ENCODE measurements around the gene MAFG. TPM values are rescaled to one million over a fixed set of nuclear protein-coding genes. Genes with fewer than 3 reads are reported as not detected.

MAFG gene
- total and polyA plus RNA-seq, 4 donors = 9.9 to 38.6 (median 22.7) TPM

DNA sequence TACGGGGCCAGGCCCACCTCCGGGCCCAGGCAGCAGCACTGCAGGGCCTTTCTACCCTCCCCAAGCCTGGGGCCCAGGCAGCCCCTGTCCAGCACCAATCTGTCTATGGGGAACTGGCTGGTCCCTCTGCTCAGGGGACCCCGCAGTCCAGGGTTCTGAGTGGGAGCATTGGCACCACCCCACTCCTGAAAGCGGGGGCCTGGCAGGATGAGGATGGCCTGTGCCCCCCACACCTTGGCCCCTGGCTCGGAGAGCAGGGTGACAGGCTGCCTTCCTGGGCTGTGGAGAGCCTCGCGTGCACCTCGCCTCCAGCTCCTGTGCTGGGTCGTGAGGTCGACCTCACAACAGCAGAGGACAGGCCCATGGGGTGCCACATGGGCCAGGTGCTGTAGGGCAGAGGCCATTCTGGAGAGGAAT lies 24.1 kb downstream of the MAFG start:
- WGBS, 2 donors = 95% methylated on average over 10 of the region's 10 CpGs
- H3K9me3 ChIP-seq (ENCODE audit: control insufficient read depth, low read length) = no peaks in the 10 kb centered on the region
- DNase-seq = no peak
- ATAC-seq (ENCODE audit: low FRiP score) = no peak
- peaks cover 0 to 2% of the 10 kb centered on the region in 2 donors for H3K36me3 ChIP-seq (ENCODE audit: control insufficient read depth in 1 of 2, insufficient read depth in 2 of 2, low read length in 1 of 2)
- no peaks in the 10 kb centered on the region for H3K4me1 ChIP-seq (ENCODE audit: control insufficient read depth in 1 of 2, insufficient read depth in 2 of 2, low read length in 2 of 2)
- H3K27me3 ChIP-seq (ENCODE audit: control insufficient read depth in 1 of 2, insufficient read depth in 2 of 2, low read length in 1 of 2) = no peaks in the 10 kb centered on the region
- no peak overlapping the region for H3K27ac ChIP-seq (ENCODE audit: low read depth in 1 of 2, low read length in 2 of 2)
- intact Hi-C loops (cut with DNase I) = no loop called here
- H3K4me3 ChIP-seq (ENCODE audit: low read length in 2 of 2) = no peak overlapping the region

DNA sequence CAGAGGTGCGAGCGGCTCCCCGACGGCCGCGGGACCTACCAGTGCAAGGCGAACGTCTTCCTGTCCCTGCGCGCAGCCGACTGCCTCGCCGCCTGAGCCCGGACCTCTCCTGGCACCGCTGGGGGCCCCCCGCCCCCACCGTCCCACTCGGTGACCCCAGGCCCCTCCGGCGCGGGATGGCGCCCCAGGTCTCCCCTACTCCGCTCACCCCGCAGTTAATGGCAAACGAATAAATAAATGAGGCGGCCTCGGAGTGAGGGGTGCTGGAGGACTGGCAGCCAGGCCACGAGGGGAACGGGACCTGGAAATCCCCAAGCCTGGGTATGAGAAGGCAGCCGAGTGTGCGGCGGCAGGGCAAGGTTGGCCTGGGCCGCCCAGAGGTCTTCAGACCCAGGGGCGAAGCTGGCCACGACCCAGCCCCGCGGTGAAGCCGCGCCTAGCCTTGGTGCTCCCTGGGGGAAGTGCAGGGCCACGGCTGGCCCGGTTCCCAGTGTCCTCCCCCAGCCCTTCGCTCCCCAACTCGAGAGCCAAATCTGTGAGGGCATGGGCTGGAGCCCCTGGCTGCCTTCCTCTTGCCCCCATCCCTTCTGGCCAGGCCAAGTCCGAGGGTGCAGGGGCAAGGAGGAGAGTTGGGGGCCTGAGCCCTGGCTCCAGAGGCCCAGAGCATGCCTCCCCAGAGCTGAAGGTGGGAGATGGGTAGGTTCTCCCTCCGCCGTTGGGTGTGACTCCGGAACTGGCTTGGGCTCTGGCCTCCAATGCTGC lies 24.7 kb downstream of the MAFG start:
- Histone ChIP-seq H3K4me1 (ENCODE audit: control insufficient read depth in 1 of 2, insufficient read depth in 2 of 2, low read length in 2 of 2) (no peaks in the 10 kb centered on the region), H3K27ac (ENCODE audit: low read depth in 1 of 2, low read length in 2 of 2) (no peak overlapping the region), H3K9me3 (ENCODE audit: control insufficient read depth, low read length) (no peaks in the 10 kb centered on the region), H3K36me3 (ENCODE audit: control insufficient read depth in 1 of 2, insufficient read depth in 2 of 2, low read length in 1 of 2) (peaks cover 0 to 2% of the 10 kb centered on the region in 2 donors), H3K4me3 (ENCODE audit: low read length in 2 of 2) (no peak overlapping the region), H3K27me3 (ENCODE audit: control insufficient read depth in 1 of 2, insufficient read depth in 2 of 2, low read length in 1 of 2) (no peaks in the 10 kb centered on the region)
- no peak for ATAC-seq (ENCODE audit: low FRiP score)
- WGBS, 2 donors = 52 to 56% methylated on average over 47 of the region's 47 CpGs
- peak in 1 of 2 donors; percentile 78 for DNase-seq
- intact Hi-C loops (cut with DNase I) = no loop called here

DNA sequence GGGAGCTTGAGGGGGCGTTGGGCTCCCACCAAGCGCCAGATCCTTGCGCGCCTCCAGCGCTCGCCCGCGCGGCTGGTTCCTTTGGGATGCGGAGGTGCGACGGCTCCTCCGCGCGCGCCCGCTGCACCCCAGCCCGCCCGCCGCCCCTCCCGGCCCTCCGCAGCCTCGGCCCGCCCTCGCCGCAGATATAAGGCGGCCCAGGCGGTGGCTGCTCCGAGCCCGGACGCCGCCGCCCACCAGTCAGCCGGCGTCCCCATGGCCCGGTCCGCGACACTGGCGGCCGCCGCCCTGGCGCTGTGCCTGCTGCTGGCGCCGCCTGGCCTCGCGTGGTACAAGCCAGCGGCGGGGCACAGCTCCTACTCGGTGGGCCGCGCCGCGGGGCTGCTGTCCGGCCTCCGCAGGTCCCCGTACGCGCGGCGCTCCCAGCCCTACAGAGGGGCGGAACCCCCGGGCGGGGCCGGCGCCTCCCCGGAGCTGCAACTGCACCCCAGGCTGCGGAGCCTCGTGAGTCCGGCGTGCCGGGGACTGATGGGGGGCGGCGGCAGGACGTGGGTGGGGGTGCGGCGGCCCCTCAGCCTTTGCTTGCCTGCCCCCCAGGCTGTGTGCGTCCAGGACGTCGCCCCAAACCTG lies 25.4 kb downstream of the MAFG start, which contains the start of gene NPB:
TSS of gene NPB (plus strand) at position 216 of the 630 bp plus-strand sequence. CDS start at position 256, 40 bp downstream.
- ATAC-seq (ENCODE audit: low FRiP score) (peak; percentile 30), DNase-seq (peak in 1 of 2 donors; percentile 79)
- Histone ChIP-seq H3K4me1 (ENCODE audit: control insufficient read depth in 1 of 2, insufficient read depth in 2 of 2, low read length in 2 of 2) (no peaks in the 10 kb centered on the region), H3K4me3 (ENCODE audit: low read length in 2 of 2) (peak within 1 kb of the TSS in 1 of 2 donors; percentile 3), H3K27ac (ENCODE audit: low read depth in 1 of 2, low read length in 2 of 2) (no peak within 1 kb of the TSS), H3K36me3 (ENCODE audit: control insufficient read depth in 1 of 2, insufficient read depth in 2 of 2, low read length in 1 of 2) (peaks cover 0 to 2% of the 10 kb centered on the region in 2 donors), H3K9me3 (ENCODE audit: control insufficient read depth, low read length) (no peaks in the 10 kb centered on the region), H3K27me3 (ENCODE audit: control insufficient read depth in 1 of 2, insufficient read depth in 2 of 2, low read length in 1 of 2) (no peaks in the 10 kb centered on the region)
- intact Hi-C loops (cut with DNase I) = no loop called here
- 1 to 2% methylated on average over 37 to 79 of the region's 79 CpGs for WGBS, 2 donors

DNA sequence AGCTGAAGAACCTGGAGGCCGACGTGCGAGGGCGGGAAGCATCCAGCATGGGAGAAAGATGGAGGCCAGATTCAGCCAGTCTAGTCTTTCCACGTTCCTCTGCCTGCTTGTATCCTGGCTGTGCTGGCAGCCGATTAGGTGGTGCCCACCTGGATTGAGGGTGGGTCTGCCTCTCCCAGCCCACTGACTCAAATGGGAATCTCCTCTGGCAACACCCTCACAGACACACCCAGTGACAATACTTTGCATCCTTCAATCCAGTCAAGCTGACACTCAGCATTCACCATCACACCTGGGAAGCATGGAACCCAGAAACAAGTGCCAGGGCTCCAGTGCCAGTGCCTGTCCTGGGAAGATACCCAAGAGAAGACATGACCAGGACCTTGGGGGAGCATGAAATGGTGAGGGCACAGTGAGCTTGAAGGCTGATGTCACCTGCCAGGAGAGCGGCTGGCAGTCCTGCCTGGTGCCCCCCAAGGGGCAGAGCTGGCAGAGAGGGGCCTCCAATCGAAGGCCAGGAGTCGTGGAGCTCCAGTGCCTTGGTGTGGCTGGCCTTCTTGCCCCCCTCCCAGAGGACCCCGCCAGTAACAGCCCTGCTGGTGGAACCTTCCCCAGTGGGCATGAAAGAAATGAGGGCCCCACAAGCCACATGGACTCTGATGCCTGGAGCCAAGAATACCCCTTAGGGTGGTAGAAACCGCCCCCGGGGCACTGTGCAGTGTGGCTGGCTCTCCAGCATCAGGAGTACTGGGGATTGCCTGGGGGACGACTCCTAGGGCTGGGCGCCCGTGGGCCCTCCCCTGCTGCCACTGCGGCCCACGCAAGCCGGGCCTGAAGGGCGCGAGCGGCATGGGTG lies 26.1 kb downstream of the MAFG start:
- peaks cover 0 to 4% of the 10 kb centered on the region in 2 donors for H3K36me3 ChIP-seq (ENCODE audit: control insufficient read depth in 1 of 2, insufficient read depth in 2 of 2, low read length in 1 of 2)
- DNase-seq = no peak
- intact Hi-C loops (cut with DNase I) = no loop called here

DNA sequence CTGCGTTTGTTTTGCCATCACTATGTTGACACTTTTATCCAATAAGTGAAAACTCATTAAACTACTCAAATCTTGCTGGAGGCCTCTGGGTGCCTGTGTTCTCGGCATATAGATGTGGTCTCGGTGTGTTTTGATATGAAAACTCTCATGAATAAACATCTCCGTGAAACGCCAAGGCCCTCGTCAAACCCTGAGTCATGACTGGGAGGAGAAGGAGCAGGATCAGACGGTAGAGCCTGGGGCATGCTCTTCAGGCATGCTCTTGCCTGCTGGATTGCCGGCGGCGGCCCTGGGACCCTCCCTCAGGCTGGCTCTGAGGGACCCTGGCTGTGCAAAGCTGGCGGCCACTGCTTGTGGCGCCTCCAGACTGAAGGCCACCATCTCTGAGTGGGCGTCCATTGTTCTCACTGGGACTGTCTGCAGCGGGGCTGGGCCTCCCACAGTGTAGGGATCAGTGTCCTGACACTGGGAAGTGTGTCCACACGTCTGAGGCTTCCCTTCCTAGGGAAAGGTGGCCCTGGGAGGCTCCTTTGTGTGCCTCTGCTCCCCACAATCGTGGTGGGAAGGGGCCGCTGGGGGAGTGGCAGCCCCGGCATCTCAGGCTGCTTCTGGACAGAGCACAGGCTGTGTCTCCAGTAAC lies 27.2 kb downstream of the MAFG start:
- no peak for DNase-seq
- ATAC-seq (ENCODE audit: low FRiP score) = no peak
- 78 to 80% methylated on average over 18 of the region's 18 CpGs for WGBS, 2 donors
- intact Hi-C loops (cut with DNase I) = no loop called here
- Histone ChIP-seq H3K27me3 (ENCODE audit: control insufficient read depth in 1 of 2, insufficient read depth in 2 of 2, low read length in 1 of 2) (no peaks in the 10 kb centered on the region), H3K36me3 (ENCODE audit: control insufficient read depth in 1 of 2, insufficient read depth in 2 of 2, low read length in 1 of 2) (peaks cover 0 to 4% of the 10 kb centered on the region in 2 donors), H3K4me1 (ENCODE audit: control insufficient read depth in 1 of 2, insufficient read depth in 2 of 2, low read length in 2 of 2) (no peaks in the 10 kb centered on the region), H3K9me3 (ENCODE audit: control insufficient read depth, low read length) (no peaks in the 10 kb centered on the region), H3K4me3 (ENCODE audit: low read length in 2 of 2) (no peak overlapping the region), H3K27ac (ENCODE audit: low read depth in 1 of 2, low read length in 2 of 2) (no peak overlapping the region)

More for the DNA sequence above, 26.1 kb downstream of the MAFG start:
- H3K9me3 ChIP-seq (ENCODE audit: control insufficient read depth, low read length) = no peaks in the 10 kb centered on the region
- no peak overlapping the region for H3K4me3 ChIP-seq (ENCODE audit: low read length in 2 of 2)
- no peak for ATAC-seq (ENCODE audit: low FRiP score)
- WGBS, 2 donors = 47 to 50% methylated on average over 21 of the region's 21 CpGs
- no peaks in the 10 kb centered on the region for H3K27me3 ChIP-seq (ENCODE audit: control insufficient read depth in 1 of 2, insufficient read depth in 2 of 2, low read length in 1 of 2)
- H3K27ac ChIP-seq (ENCODE audit: low read depth in 1 of 2, low read length in 2 of 2) = no peak overlapping the region
- no peaks in the 10 kb centered on the region for H3K4me1 ChIP-seq (ENCODE audit: control insufficient read depth in 1 of 2, insufficient read depth in 2 of 2, low read length in 2 of 2)

DNA sequence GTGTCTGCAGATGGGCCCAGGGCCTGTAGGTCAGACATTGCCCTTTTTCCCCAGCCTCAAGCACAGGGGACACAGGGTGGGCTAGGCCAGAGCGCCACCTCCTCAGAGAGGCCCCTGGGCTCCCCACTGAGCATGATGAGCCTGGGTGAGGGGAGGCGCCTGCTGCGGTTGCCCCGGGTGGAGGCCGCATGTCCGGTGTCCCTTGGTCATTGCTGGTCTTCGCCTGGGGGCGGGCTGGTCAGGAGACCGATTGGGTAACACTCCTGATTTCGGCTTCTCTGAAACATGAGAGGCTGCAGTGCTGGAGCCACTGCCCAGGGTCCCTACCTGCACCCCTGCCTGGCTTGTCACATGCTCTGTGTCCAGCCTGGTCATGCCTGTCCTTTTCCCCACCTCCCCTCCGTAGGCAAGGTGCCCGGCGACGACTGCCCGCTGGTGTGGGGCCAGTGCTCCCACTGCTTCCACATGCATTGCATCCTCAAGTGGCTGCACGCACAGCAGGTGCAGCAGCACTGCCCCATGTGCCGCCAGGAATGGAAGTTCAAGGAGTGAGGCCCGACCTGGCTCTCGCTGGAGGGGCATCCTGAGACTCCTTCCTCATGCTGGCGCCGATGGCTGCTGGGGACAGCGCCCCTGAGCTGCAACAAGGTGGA lies 27.9 kb downstream of the MAFG start:
- H3K4me3 ChIP-seq (ENCODE audit: low read length in 2 of 2) = no peak overlapping the region
- intact Hi-C loops (cut with DNase I) = no loop called here
- no peak overlapping the region for H3K27ac ChIP-seq (ENCODE audit: low read depth in 1 of 2, low read length in 2 of 2)
- H3K9me3 ChIP-seq (ENCODE audit: control insufficient read depth, low read length) = no peaks in the 10 kb centered on the region
- 91 to 92% methylated on average over 22 of the region's 22 CpGs for WGBS, 2 donors
- H3K27me3 ChIP-seq (ENCODE audit: control insufficient read depth in 1 of 2, insufficient read depth in 2 of 2, low read length in 1 of 2) = no peaks in the 10 kb centered on the region
- DNase-seq = no peak
- H3K36me3 ChIP-seq (ENCODE audit: control insufficient read depth in 1 of 2, insufficient read depth in 2 of 2, low read length in 1 of 2) = peaks cover 0 to 4% of the 10 kb centered on the region in 2 donors
- H3K4me1 ChIP-seq (ENCODE audit: control insufficient read depth in 1 of 2, insufficient read depth in 2 of 2, low read length in 2 of 2) = no peaks in the 10 kb centered on the region
- no peak for ATAC-seq (ENCODE audit: low FRiP score)

DNA sequence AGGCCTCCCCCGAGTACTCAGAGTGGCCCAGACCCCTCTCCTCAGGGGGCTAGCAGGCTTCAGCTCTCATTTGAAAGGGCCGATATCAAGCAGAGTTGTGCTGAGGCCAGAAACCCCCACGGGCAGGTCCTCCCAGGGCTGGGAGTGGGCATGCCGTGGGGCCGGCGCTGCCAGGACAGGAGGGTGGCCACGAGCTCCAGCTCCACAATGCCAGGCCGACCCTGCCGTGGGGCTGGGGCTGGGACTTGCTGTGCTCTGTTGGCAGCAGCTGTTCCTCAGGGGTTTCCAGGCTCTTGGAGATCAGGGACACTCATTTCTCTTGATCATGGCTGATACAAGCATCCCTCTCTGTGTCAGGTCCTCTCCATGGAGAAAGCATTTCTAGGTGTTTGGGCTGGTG lies 28.6 kb downstream of the MAFG start:
- Histone ChIP-seq H3K36me3 (ENCODE audit: control insufficient read depth in 1 of 2, insufficient read depth in 2 of 2, low read length in 1 of 2) (peaks cover 0 to 4% of the 10 kb centered on the region in 2 donors), H3K4me1 (ENCODE audit: control insufficient read depth in 1 of 2, insufficient read depth in 2 of 2, low read length in 2 of 2) (no peaks in the 10 kb centered on the region), H3K27me3 (ENCODE audit: control insufficient read depth in 1 of 2, insufficient read depth in 2 of 2, low read length in 1 of 2) (no peaks in the 10 kb centered on the region), H3K27ac (ENCODE audit: low read depth in 1 of 2, low read length in 2 of 2) (no peak overlapping the region), H3K4me3 (ENCODE audit: low read length in 2 of 2) (no peak overlapping the region), H3K9me3 (ENCODE audit: control insufficient read depth, low read length) (no peaks in the 10 kb centered on the region)
- DNase-seq (no peak), ATAC-seq (ENCODE audit: low FRiP score) (no peak)
- 89 to 90% methylated on average over 9 of the region's 9 CpGs for WGBS, 2 donors
- intact Hi-C loops (cut with DNase I) = no loop called here

All from aorta (tissue), 5 donors.